Stomach (tissue), 9 donors: ENCODE results near the gene ZC2HC1B. TPM values are rescaled to one million over a fixed set of nuclear protein-coding genes. Genes with fewer than 3 reads are reported as not detected.

Source experiments
- DNase-seq, 2 donors: peaks; one replicate each; pipeline versions ENCODE4 v3.0.0 to v3.0.0-alpha.2; 2013 to 2019
- H3K27ac ChIP-seq, 5 donors: fragments of 200-600 bp in 4 of 5; sonication (generic) in 4 of 5; one replicate each; pipeline ENCODE4 v1.5.1; 2013 to 2019; ENCODE audit warnings: mild to moderate bottlenecking in 1 of 5, moderate library complexity in 1 of 5
- H3K27me3 ChIP-seq, 3 donors: fragments of 200-600 bp; sonication (generic); one replicate each; pipeline ENCODE4 v1.5.1; 2017 to 2019; ENCODE audit warnings: mixed run types in 1 of 3
- H3K36me3 ChIP-seq, 4 donors: fragments of 200-600 bp; sonication (generic); 1 replicate in 3 of 4; 2 replicates in 1 of 4; pipeline ENCODE4 v1.5.1; 2016 to 2019
- H3K4me1 ChIP-seq, 4 donors: fragments of 200-600 bp; sonication (generic); one replicate each; pipeline ENCODE4 v1.5.1; 2016 to 2019
- H3K4me3 ChIP-seq, 4 donors: fragments of 200-600 bp; sonication (generic) in 3 of 4; one replicate each; pipeline ENCODE4 v1.5.1; 2016 to 2019; ENCODE audit warnings: mild to moderate bottlenecking in 1 of 4
- H3K9me3 ChIP-seq, 4 donors: fragments of 200-600 bp; sonication (generic); one replicate each; pipeline ENCODE4 v1.5.1; 2016 to 2019
- CTCF ChIP-seq, 7 experiments: fragments of 450-650 bp in 4 of 7; fragments of 200-600 bp in 3 of 7; sonication (generic) in 3 of 7; IDR thresholded peaks; one replicate each; pipeline ENCODE4 v1.5.1; 2016 to 2019; ENCODE audit warnings: antibody characterized with exemption in 7 of 7, control low read depth in 2 of 7, mild to moderate bottlenecking in 1 of 7
- EP300 ChIP-seq: sonication (generic); formaldehyde crosslinking; IDR thresholded peaks from one replicate; pipeline ENCODE4 v1.6.1; 2017; ENCODE audit warnings: antibody characterized with exemption
- POLR2A ChIP-seq, 4 donors: fragments of 450-650 bp; IDR thresholded peaks; one replicate each; pipeline ENCODE4 v1.6.1; 2016; ENCODE audit warnings: antibody characterized with exemption in 4 of 4, control low read depth in 2 of 4, mild to moderate bottlenecking in 1 of 4, moderate library complexity in 1 of 4
- POLR2AphosphoS5 ChIP-seq, 3 donors: sonication (generic); formaldehyde crosslinking; IDR thresholded peaks; one replicate each; pipeline ENCODE4 v1.6.1; 2016; ENCODE audit warnings: antibody characterized with exemption in 3 of 3
- WGBS, 5 donors: extraction: QIAGEN DNeasy Blood & Tissue Kit in 3 of 5; methylation state at CpG; one replicate each; pipeline versions ENCODE4 v1.1.5 to v1.1.7; 2013 to 2018; 5-methylcytosine and 5-hydroxymethylcytosine counted together
- intact Hi-C: fragments of 100-400 bp; cut with DNase I; formaldehyde crosslinking; loops from one replicate; pipeline ENCODE4 v1.15.1; 2023; ENCODE audit warnings: low total_unique reads
- polyA plus RNA-seq, 3 donors: library from polyadenylated mRNA; stranded (reverse); fragments of 200-250 nt; gene quantifications; one replicate each; pipeline ENCODE4 v1.2.3, GENCODE V29; 2013
- total RNA-seq, 5 donors: library from RNA; depleted of rRNA; stranded (reverse); fragments of >200 nt; gene quantifications; one replicate each; pipeline versions ENCODE4 v1.1.0 to v1.2.3, GENCODE V29; 2014 to 2016
- donor health status: healthy with polysubstance abuse.
- donor health status: Bipolar disorder and iron deficiency.
- donor health status: healthy.

The ZC2HC1B gene
- total and polyA plus RNA-seq, 8 donors, result 0.92 to 1.8 TPM; not detected in 6

DNA sequence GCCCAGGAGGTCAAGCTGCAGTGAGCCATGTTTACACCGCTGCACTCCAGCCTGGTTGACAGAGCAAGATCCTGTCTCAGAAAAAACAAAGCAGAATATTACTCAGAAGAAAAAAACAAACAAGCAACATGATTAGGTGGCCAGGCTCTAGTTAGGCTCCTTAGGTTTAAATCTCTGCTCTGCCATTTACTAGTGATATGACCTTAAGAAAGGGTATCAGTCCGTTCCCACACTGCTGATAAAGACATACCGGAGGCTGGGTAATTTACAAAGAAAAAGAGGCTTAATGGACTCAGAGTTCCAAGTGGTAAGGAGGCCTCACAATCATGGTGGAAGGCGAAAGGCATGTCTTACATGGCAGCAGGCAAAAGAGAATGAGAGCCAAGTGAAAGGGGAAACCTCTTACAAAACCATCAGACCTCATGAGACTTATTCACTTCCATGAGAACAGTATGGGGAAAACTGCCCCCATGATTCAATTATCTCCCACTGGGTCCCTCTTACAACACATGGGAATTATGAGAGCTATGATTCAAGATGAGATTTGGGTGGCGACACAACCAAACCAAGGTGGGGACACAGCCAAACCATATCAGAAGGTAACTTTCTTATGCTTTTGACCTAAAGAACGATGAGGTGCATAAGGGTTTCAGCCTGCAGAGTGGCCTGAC, 23.5 kb upstream of the ZC2HC1B start:
- Histone ChIP-seq H3K9me3 (no peaks in the 10 kb centered on the region), H3K36me3 (peaks cover 7 to 14% (median 10%) of the 10 kb centered on the region in 4 donors), H3K4me3 (no peak overlapping the region), H3K27ac (peak overlapping the region in 2 of 5 donors; percentile 34 to 47), H3K27me3 (no peaks in the 10 kb centered on the region), H3K4me1 (peaks cover 8 to 37% (median 25%) of the 10 kb centered on the region in 4 donors)
- WGBS, 5 donors, result 62 to 83% (median 74%) methylated on average over 6 of the region's 6 CpGs
- intact Hi-C loops, result loop anchor here (10.0 kb wide), 1 partner anchor 266 kb away; no protein-coding TSS in a partner anchor
- DNase-seq, result no peak
- peak in 1 of 3 donors; percentile 11 for TF ChIP-seq POLR2AphosphoS5 (IDR thresholded peaks at IDR 0.05)
- no peak for TF ChIP-seq CTCF (IDR thresholded peaks at IDR 0.05)
- no peak for TF ChIP-seq EP300

GRCh38 chr6:143842461-143842901, 21.8 kb upstream of the ZC2HC1B start:
- Histone ChIP-seq H3K36me3 (peaks cover 11 to 31% (median 28%) of the 10 kb centered on the region in 4 donors), H3K4me3 (peak overlapping the region; percentile 71 to 87 (median 86)), H3K27me3 (no peaks in the 10 kb centered on the region), H3K27ac (peak overlapping the region; percentile 77 to 97 (median 93)), H3K4me1 (peaks cover 8 to 38% (median 28%) of the 10 kb centered on the region in 4 donors), H3K9me3 (no peaks in the 10 kb centered on the region)
- intact Hi-C loops, result loop anchor here (10.0 kb wide), 1 partner anchor 268 kb away; no protein-coding TSS in a partner anchor
- DNase-seq, result no peak
- TF ChIP-seq POLR2AphosphoS5 (IDR thresholded peaks at IDR 0.05) (no peak), POLR2A (IDR thresholded peaks at IDR 0.05) (no peak), CTCF (IDR thresholded peaks at IDR 0.05) (no peak), EP300 (no peak)
- 11 to 25% (median 20%) methylated on average over 7 of the region's 7 CpGs for WGBS, 5 donors

DNA sequence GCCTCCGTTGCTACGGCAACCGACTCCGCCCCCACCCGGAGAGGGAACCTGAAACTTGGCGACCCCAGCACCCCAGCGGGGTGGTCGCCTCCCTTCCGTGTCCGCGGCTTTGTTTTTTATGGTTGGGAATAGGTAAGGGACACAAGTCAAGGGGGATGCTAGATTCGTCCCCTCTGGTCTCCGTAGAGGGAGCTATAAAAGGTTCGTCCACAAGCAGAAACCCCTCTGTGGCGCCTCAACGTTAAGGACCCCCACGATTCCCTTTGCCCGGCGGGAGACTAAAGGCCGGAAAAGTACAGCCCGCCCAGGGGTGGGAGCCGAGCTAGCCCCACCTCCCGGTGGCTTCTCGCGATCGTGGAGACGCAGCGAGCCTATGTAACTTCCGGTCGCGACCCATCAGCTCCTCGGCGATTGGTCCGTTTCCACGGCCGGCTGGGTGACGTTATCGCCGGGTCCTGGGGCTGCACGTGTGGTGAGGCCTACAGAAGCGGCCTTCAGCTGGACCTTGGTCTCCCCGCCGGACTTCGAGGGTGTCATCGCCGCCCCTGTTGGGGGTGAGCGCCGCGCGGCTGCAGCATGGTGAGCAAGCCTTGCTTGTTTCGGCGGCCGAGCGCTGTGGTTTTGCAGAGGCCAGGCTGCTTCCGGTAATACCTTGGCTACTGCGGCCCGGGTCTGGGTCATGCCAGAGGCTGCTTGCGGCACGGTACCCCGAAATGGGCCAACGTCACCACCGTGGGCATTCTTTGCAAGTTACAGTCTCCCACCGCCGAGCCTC, 21.2 kb upstream of the ZC2HC1B start, which contains the start of gene LTV1:
Gene LTV1 (plus strand): TSS at position 437 of the 775 bp plus-strand sequence. CDS start 140 bp downstream, at position 577.
- Histone ChIP-seq H3K9me3 (no peaks in the 10 kb centered on the region), H3K4me1 (peaks cover 8 to 38% (median 28%) of the 10 kb centered on the region in 4 donors), H3K36me3 (peaks cover 17 to 37% (median 34%) of the 10 kb centered on the region in 4 donors), H3K27ac (peak within 1 kb of the TSS; percentile 77 to 97 (median 93)), H3K27me3 (no peaks in the 10 kb centered on the region), H3K4me3 (peak within 1 kb of the TSS; percentile 71 to 87 (median 86))
- no peak for TF ChIP-seq EP300
- TF ChIP-seq POLR2AphosphoS5 (IDR thresholded peaks at IDR 0.05), result peak; percentile 71 to 90 (median 72)
- TF ChIP-seq CTCF (IDR thresholded peaks at IDR 0.05), result peak in 1 of 7 experiments; percentile 15
- peak in 2 of 4 donors; percentile 34 to 63 for TF ChIP-seq POLR2A (IDR thresholded peaks at IDR 0.05)
- intact Hi-C loops, result loop anchor here (10.0 kb wide), 1 partner anchor 268 kb away; no protein-coding TSS in a partner anchor
- WGBS, 5 donors, result 0 to 1% (median 0%) methylated on average over 20 to 64 of the region's 64 CpGs
- peak; percentile 96 to 99 for DNase-seq

GRCh38 chr6:143843677-143843999, 20.6 kb upstream of the ZC2HC1B start:
- TF ChIP-seq EP300 (no peak), POLR2A (IDR thresholded peaks at IDR 0.05) (no peak), CTCF (IDR thresholded peaks at IDR 0.05) (no peak), POLR2AphosphoS5 (IDR thresholded peaks at IDR 0.05) (no peak)
- intact Hi-C loops, result loop anchor here (10.0 kb wide), 1 partner anchor 269 kb away; no protein-coding TSS in a partner anchor
- Histone ChIP-seq H3K27me3 (no peaks in the 10 kb centered on the region), H3K36me3 (peaks cover 22 to 43% (median 40%) of the 10 kb centered on the region in 4 donors), H3K27ac (peak overlapping the region; percentile 77 to 97 (median 93)), H3K4me3 (peak overlapping the region; percentile 71 to 87 (median 86)), H3K4me1 (peaks cover 8 to 37% (median 27%) of the 10 kb centered on the region in 4 donors), H3K9me3 (no peaks in the 10 kb centered on the region)
- 0 to 1% (median 1%) methylated on average over 9 of the region's 9 CpGs for WGBS, 5 donors
- no peak for DNase-seq
